Measurements from ENCODE around the gene IL10RA. TPM values are rescaled to one million over a fixed set of nuclear protein-coding genes. Genes with fewer than 3 reads are reported as not detected.

Gene IL10RA
- total and polyA plus RNA-seq, 12 donors = 2.0 to 29.9 (median 3.8) TPM

DNA sequence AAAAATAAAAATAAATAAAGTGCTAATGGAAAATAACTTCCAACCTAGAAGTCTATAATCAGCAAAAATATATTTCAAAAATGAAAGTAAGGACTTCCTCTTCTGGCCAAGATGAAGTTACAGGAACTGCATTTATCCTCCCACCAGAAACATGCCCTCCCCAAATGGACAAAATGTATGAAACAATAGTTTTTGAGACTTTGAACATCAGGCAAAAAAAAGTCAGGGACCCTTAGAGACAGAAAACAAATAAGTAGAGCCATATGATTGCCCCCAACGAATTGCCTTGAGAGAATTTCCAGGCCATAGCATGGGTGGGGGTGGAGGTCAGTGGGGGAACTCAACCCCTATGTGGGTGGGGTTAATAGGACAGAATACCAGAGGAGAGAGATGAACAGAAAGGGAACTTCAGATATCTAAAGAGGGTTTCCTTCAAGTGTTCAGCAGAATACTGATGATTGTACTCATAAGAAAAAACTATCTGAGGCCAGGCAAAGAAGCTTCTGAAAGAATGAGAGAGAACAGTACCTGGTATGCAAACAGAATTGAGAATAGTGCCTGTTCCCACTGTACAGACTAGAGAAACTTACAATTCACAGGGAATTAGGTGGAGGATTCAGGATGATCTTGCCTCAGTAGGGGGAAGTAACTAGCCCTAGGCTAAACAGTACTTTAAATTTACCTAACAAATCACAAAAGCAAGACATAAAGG lies 26.6 kb upstream of the IL10RA start:
- ATAC-seq = peak in 3 of 8 donors; percentile 29 to 35 (median 34)
- Histone ChIP-seq H3K4me1 (peaks cover 0 to 16% (median 0%) of the 10 kb centered on the region in 9 donors), H3K27me3 (peaks cover 0 to 4% (median 0%) of the 10 kb centered on the region in 7 donors), H3K36me3 (no peaks in the 10 kb centered on the region), H3K4me3 (no peak overlapping the region), H3K27ac (peak overlapping the region in 2 of 10 donors; percentile 22 to 80), H3K9me3 (peaks cover 0 to 15% (median 0%) of the 10 kb centered on the region in 11 donors)
- 46 to 76% methylated on average over 1 of the region's 1 CpG for WGBS, 2 donors
- intact Hi-C loops (cut with DNase I) = loop anchor here in 2 of 10 donors (10.0 kb wide), 2 partner anchors 85 to 95 kb away; no protein-coding TSS in a partner anchor
- no peak for DNase-seq
- TF ChIP-seq, protein P1, sequence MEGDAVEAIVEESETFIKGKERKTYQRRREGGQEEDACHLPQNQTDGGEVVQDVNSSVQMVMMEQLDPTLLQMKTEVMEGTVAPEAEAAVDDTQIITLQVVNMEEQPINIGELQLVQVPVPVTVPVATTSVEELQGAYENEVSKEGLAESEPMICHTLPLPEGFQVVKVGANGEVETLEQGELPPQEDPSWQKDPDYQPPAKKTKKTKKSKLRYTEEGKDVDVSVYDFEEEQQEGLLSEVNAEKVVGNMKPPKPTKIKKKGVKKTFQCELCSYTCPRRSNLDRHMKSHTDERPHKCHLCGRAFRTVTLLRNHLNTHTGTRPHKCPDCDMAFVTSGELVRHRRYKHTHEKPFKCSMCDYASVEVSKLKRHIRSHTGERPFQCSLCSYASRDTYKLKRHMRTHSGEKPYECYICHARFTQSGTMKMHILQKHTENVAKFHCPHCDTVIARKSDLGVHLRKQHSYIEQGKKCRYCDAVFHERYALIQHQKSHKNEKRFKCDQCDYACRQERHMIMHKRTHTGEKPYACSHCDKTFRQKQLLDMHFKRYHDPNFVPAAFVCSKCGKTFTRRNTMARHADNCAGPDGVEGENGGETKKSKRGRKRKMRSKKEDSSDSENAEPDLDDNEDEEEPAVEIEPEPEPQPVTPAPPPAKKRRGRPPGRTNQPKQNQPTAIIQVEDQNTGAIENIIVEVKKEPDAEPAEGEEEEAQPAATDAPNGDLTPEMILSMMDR (IDR thresholded peaks at IDR 0.05) = no peak

DNA sequence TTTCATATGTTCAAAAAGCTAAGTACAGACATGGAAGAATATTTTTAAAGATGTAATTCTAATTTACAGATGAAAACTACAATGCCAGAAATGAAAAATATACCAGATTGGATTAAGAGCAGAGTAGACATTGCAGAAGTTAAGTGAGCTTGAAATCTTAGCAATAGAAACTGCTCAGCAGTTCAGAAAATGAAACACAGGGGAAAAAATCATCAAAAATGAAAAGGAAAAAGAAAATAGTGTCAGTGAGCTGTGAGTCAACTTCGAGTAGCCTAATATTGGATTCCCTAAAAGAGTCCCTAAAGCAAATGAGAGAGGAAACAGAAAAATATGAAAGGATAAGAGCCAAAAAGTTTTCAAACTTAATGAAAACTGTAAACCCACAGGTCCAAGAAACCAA lies 25.8 kb upstream of the IL10RA start:
- no peak overlapping the region for H3K4me3 ChIP-seq
- peaks cover 0 to 15% (median 0%) of the 10 kb centered on the region in 11 donors for H3K9me3 ChIP-seq
- TF ChIP-seq, protein P1 (IDR thresholded peaks at IDR 0.05) = no peak
- DNase-seq (no peak), ATAC-seq (no peak)
- intact Hi-C loops (cut with DNase I) = no loop called here
- whole genome bisulfite sequencing, 2 donors = 71 to 75% methylated on average over 1 of the region's 1 CpG
- H3K4me1 ChIP-seq = peaks cover 0 to 16% (median 0%) of the 10 kb centered on the region in 9 donors
- H3K27me3 ChIP-seq = peaks cover 0 to 4% (median 0%) of the 10 kb centered on the region in 7 donors
- no peaks in the 10 kb centered on the region for H3K36me3 ChIP-seq
- H3K27ac ChIP-seq = peak overlapping the region in 1 of 10 donors; percentile 80

GRCh38 chr11:117961896-117962295 lies 24.3 kb upstream of the IL10RA start:
- H3K4me3 ChIP-seq = no peak overlapping the region
- WGBS, 2 donors = 84 to 85% methylated on average over 10 of the region's 10 CpGs
- no peak for ATAC-seq
- intact Hi-C loops (cut with DNase I) = no loop called here
- peaks cover 0 to 14% (median 0%) of the 10 kb centered on the region in 11 donors for H3K9me3 ChIP-seq
- TF ChIP-seq, protein P1 (IDR thresholded peaks at IDR 0.05) = no peak
- no peaks in the 10 kb centered on the region for H3K36me3 ChIP-seq
- DNase-seq = no peak
- peaks cover 0 to 3% (median 0%) of the 10 kb centered on the region in 7 donors for H3K27me3 ChIP-seq
- H3K4me1 ChIP-seq = peaks cover 0 to 16% (median 0%) of the 10 kb centered on the region in 9 donors
- no peak overlapping the region for H3K27ac ChIP-seq

DNA sequence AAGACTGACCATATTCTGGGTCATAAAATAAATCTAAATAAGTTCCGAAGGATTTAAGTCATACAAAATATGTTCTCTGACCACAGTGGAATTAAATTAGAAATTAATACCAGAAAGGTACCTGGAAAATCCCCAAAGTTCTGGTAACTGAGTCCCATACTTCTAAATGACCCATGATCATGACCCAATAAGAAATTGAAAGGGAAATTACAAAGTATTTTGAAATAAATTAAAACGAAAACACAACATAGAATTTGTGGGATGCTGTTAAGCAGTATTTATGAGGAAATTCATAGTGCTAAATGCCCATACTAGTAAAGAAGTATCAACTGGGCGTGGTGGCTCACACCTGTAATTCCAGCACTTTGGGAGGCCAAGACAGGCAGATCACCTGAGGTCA lies 23.4 kb upstream of the IL10RA start:
- no peak overlapping the region for H3K4me3 ChIP-seq
- no peak overlapping the region for H3K27ac ChIP-seq
- H3K4me1 ChIP-seq = peaks cover 0 to 16% (median 0%) of the 10 kb centered on the region in 9 donors
- DNase-seq = no peak
- peaks cover 0 to 3% (median 0%) of the 10 kb centered on the region in 7 donors for H3K27me3 ChIP-seq
- intact Hi-C loops (cut with DNase I) = no loop called here
- no peak for ATAC-seq
- TF ChIP-seq, protein P1 (IDR thresholded peaks at IDR 0.05) = no peak
- H3K36me3 ChIP-seq = no peaks in the 10 kb centered on the region
- peaks cover 0 to 10% (median 0%) of the 10 kb centered on the region in 11 donors for H3K9me3 ChIP-seq
- 96 to 98% methylated on average over 3 of the region's 3 CpGs for WGBS, 2 donors

Measured in heart right ventricle (tissue), 16 donors.